WTC11 (cell line): Measurements from ENCODE around the gene SLA2. TPM values are rescaled to one million over a fixed set of nuclear protein-coding genes. Genes with fewer than 3 reads are reported as not detected.

Source experiments
- ATAC-seq: fragments of 200-7000 bp; cut with Tn5 transposase; 2 replicates; pipeline ENCODE4 v1.10.0; 2021; ENCODE audit warnings: mild to moderate bottlenecking, moderate library complexity
- CTCF ChIA-PET: fragments of 300-600 bp; sonication (Branson Sonifier 250); formaldehyde crosslinking; loops from one replicate; lab custom pipeline; 2021; ENCODE audit warnings: antibody characterized with exemption; lab: Charles Lee
- POLR2A ChIA-PET: fragments of 350-600 bp; sonication (Branson Sonifier 250); formaldehyde crosslinking; loops from one replicate; lab custom pipeline; 2021; ENCODE audit warnings: antibody characterized with exemption; lab: Charles Lee
- DNase-seq: peaks from one replicate; pipeline ENCODE4 v3.0.0; 2021; ENCODE audit warnings: low spot score
- H3K27ac Mint-ChIP-seq: 2 replicates; pipeline ENCODE4 v1.8.0; 2021; ENCODE audit warnings: mixed read lengths
- H3K27me3 Mint-ChIP-seq: 2 replicates; pipeline ENCODE4 v1.8.0; 2021; ENCODE audit warnings: low read depth, mild to moderate bottlenecking, moderate library complexity, mixed read lengths
- H3K36me3 Mint-ChIP-seq: 2 replicates; pipeline ENCODE4 v1.8.0; 2021; ENCODE audit warnings: mixed read lengths
- H3K4me1 Mint-ChIP-seq: 2 replicates; pipeline ENCODE4 v1.8.0; 2022; ENCODE audit warnings: mixed read lengths
- H3K4me3 Mint-ChIP-seq: 2 replicates; pipeline ENCODE4 v1.8.0; 2021; ENCODE audit warnings: mild to moderate bottlenecking, moderate library complexity, mixed read lengths
- H3K9me3 Mint-ChIP-seq: 2 replicates; pipeline ENCODE4 v1.8.0; 2021; ENCODE audit warnings: mixed read lengths
- CBFB ChIP-seq: sonication (generic); formaldehyde crosslinking; IDR thresholded peaks from 2 replicates; pipeline ENCODE4 v1.8.1; 2022; ENCODE audit warnings: mild to moderate bottlenecking, low read depth, missing genetic modification reagents
- E2F1 ChIP-seq: sonication (generic); formaldehyde crosslinking; IDR thresholded peaks from 2 replicates; pipeline ENCODE4 v1.8.0; 2022; ENCODE audit warnings: mild to moderate bottlenecking, missing genetic modification reagents
- FOXK1 ChIP-seq: sonication (generic); formaldehyde crosslinking; IDR thresholded peaks from 2 replicates; pipeline ENCODE4 v1.8.0; 2022; ENCODE audit warnings: mild to moderate bottlenecking, moderate library complexity, missing genetic modification reagents
- IRF2 ChIP-seq: sonication (generic); formaldehyde crosslinking; IDR thresholded peaks from 2 replicates; pipeline ENCODE4 v1.8.0; 2022; ENCODE audit warnings: low read depth, missing genetic modification reagents, borderline replicate concordance
- MAX ChIP-seq: sonication (generic); formaldehyde crosslinking; IDR thresholded peaks from 2 replicates; pipeline ENCODE4 v1.8.0; 2022; ENCODE audit warnings: mild to moderate bottlenecking, missing genetic modification reagents
- MYBL2 ChIP-seq: sonication (generic); formaldehyde crosslinking; IDR thresholded peaks from 2 replicates; pipeline ENCODE4 v1.8.1; 2023; ENCODE audit warnings: mild to moderate bottlenecking, moderate library complexity, missing genetic modification reagents
- NFE2L1 ChIP-seq: sonication (generic); formaldehyde crosslinking; IDR thresholded peaks from 2 replicates; pipeline ENCODE4 v1.8.1; 2023; ENCODE audit warnings: missing genetic modification reagents
- RORB ChIP-seq: fragments of 250-450 bp; sonication (Bioruptor Pico); IDR thresholded peaks from 2 replicates; pipeline ENCODE4 v1.9.0; 2021; ENCODE audit warnings: mild to moderate bottlenecking
- SOX15 ChIP-seq: fragments of 250-450 bp; sonication (Bioruptor Pico); IDR thresholded peaks from 2 replicates; pipeline ENCODE4 v1.9.0; 2021; ENCODE audit warnings: mild to moderate bottlenecking
- TEAD4 ChIP-seq: sonication (generic); formaldehyde crosslinking; IDR thresholded peaks from 2 replicates; pipeline ENCODE4 v1.8.0; 2022; ENCODE audit warnings: mild to moderate bottlenecking, missing genetic modification reagents
- USF1 ChIP-seq: sonication (generic); formaldehyde crosslinking; IDR thresholded peaks from 2 replicates; pipeline ENCODE4 v1.8.0; 2022; ENCODE audit warnings: mild to moderate bottlenecking, missing genetic modification reagents
- ZBTB43 ChIP-seq: sonication (generic); formaldehyde crosslinking; IDR thresholded peaks from 2 replicates; pipeline ENCODE4 v1.8.1; 2023; ENCODE audit warnings: mild to moderate bottlenecking, missing genetic modification reagents
- ZNF281 ChIP-seq: sonication (generic); formaldehyde crosslinking; IDR thresholded peaks from 2 replicates; pipeline ENCODE4 v1.8.0; 2023; ENCODE audit warnings: mild to moderate bottlenecking, missing genetic modification reagents
- ZNF423 ChIP-seq: fragments of 250-450 bp; sonication (Bioruptor Pico); IDR thresholded peaks from 2 replicates; pipeline ENCODE4 v2.1.2; 2022; ENCODE audit warnings: mild to moderate bottlenecking, moderate library complexity
- ZNF532 ChIP-seq: fragments of 250-450 bp; sonication (Bioruptor Pico); IDR thresholded peaks from 2 replicates; pipeline ENCODE4 v1.9.0; 2021; ENCODE audit warnings: mild to moderate bottlenecking, borderline replicate concordance
- total RNA-seq: library from RNA; stranded (reverse); gene quantifications from 3 replicates; pipeline ENCODE4 v1.2.3, GENCODE V29; 2021

Gene SLA2
- total RNA-seq, 1 experiment from 2014 or later: 0.17 TPM

- TF ChIP-seq ZBTB43 (CRISPR knock-in tag): no peak
- peak; percentile 79 for TF ChIP-seq USF1 (CRISPR knock-in tag)
- peak; percentile 77 for TF ChIP-seq ZNF281 (CRISPR knock-in tag)
- no peak for TF ChIP-seq ZNF532
- 0 out of 2 replicates have a peak, but pooled peaks have one; percentile 30 for TF ChIP-seq NFE2L1 (CRISPR knock-in tag)
- 0 out of 2 replicates have a peak, but pooled peaks have one; percentile 41 for TF ChIP-seq MYBL2 (CRISPR knock-in tag)
- peak; percentile 43; the same call in 1 of the 2 replicates for TF ChIP-seq FOXK1
- TF ChIP-seq MAX (CRISPR knock-in tag): peak; percentile 74
- no peak for TF ChIP-seq IRF2 (CRISPR knock-in tag)
- no peak for TF ChIP-seq ZNF423
Measured at GRCh38 chr20:36585410-36586125, 60.4 kb downstream of the SLA2 start (continued).

GRCh38 chr20:36584018-36584481 lies 61.9 kb downstream of the SLA2 start:
- peaks cover 8% of the 10 kb centered on the region for H3K9me3 Mint-ChIP-seq
- no peak for TF ChIP-seq TEAD4 (CRISPR knock-in tag)
- TF ChIP-seq CBFB (CRISPR knock-in tag): no peak
- TF ChIP-seq SOX15 (CRISPR knock-in tag): no peak
- no peak for TF ChIP-seq E2F1 (CRISPR knock-in tag)
- TF ChIP-seq IRF2 (CRISPR knock-in tag): no peak
- TF ChIP-seq USF1 (CRISPR knock-in tag): no peak
- no peak for TF ChIP-seq RORB
- no peak overlapping the region; the same call in 1 of the 2 replicates for H3K4me3 Mint-ChIP-seq
- no peak for DNase-seq
- ATAC-seq: no peak
- ChIA-PET POLR2A (interaction anchor here (0.7 to 3.0 kb wide), 3 partner anchors 10 to 22 kb away, joined by 4 to 54 read pairs (median 5); partner anchors contain the start of gene TGIF2), CTCF (interaction anchor here (0.6 to 3.8 kb wide), 4 partner anchors 8 to 1015 kb away, joined by 4 to 32 read pairs (median 10); partner anchors contain the start of genes RAB5IF and TGIF2)
- H3K27ac Mint-ChIP-seq: peak overlapping the region; percentile 93
- H3K27me3 Mint-ChIP-seq: no peaks in the 10 kb centered on the region
- peaks cover 49% of the 10 kb centered on the region for H3K4me1 Mint-ChIP-seq
- peaks cover 52% of the 10 kb centered on the region for H3K36me3 Mint-ChIP-seq
